H1 (cell line): ENCODE measurements around the gene SPRYD4.

Experiments used
- CTCF ChIP-seq, 3 experiments: IDR thresholded peaks; 1 replicate in 2 of 3; 2 replicates in 1 of 3; pipeline versions ENCODE4 v1.5.1 to v1.6.1; 2011; ENCODE audit warnings: low read length in 3 of 3, mild to moderate bottlenecking in 3 of 3, inconsistent platforms in 2 of 3, low read depth in 1 of 3, moderate library complexity in 1 of 3; ENCODE audit not compliant: insufficient read depth in 1 of 3; ENCODE audit errors: control extremely low read depth in 1 of 3
- GTF2F1 ChIP-seq: IDR thresholded peaks from 2 replicates; pipeline ENCODE4 v1.6.1; 2012; ENCODE audit warnings: low read depth, low read length, improper control_type of control experiment, borderline replicate concordance
- POLR2A ChIP-seq, 2 experiments: IDR thresholded peaks; 1 replicate in 1 of 2; 2 replicates in 1 of 2; pipeline ENCODE4 v1.6.1; 2011; ENCODE audit warnings: low read depth in 2 of 2, low read length in 2 of 2, mild to moderate bottlenecking in 2 of 2; ENCODE audit errors: control extremely low read depth in 1 of 2
- TAF1 ChIP-seq: IDR thresholded peaks from 2 replicates; pipeline ENCODE4 v1.6.1; 2011; ENCODE audit warnings: mild to moderate bottlenecking, low read depth, low read length
- YY1 ChIP-seq: IDR thresholded peaks from 2 replicates; pipeline ENCODE4 v1.6.1; 2011; ENCODE audit warnings: low read depth, mild to moderate bottlenecking, low read length

- TF ChIP-seq CTCF (IDR thresholded peaks at IDR 0.05; ENCODE audit: control extremely low read depth in 1 of 3, insufficient read depth in 1 of 3, low read depth in 1 of 3, low read length in 3 of 3) = no peak
- no peak for TF ChIP-seq TAF1
- TF ChIP-seq POLR2A (IDR thresholded peaks at IDR 0.05; ENCODE audit: control extremely low read depth in 1 of 2, low read depth in 2 of 2, low read length in 2 of 2) = 0 out of 3 replicates have a peak, but pooled peaks of 1 of the 2 experiments have one; percentile 29
- no peak for TF ChIP-seq GTF2F1
- no peak for TF ChIP-seq YY1
Observed at GRCh38 chr12:56450241-56450640, 18.1 kb upstream of the SPRYD4 start.
